Kidney (tissue), 14 donors: ENCODE results near the gene ACAP3. TPM values are rescaled to one million over a fixed set of nuclear protein-coding genes. Genes with fewer than 3 reads are reported as not detected.

ENCODE experiments used
- DNase-seq, 5 donors: peaks; one replicate each; pipeline ENCODE4 v3.0.0-alpha.2; 2013 to 2020
- FAIRE-seq: peaks from 2 replicates; lab custom pipeline; 2012; peaks lifted over from hg19 to GRCh38; lab: Jason Lieb, UNC
- H3K27ac ChIP-seq, 2 donors: one replicate each; pipeline ENCODE4 v1.7.0; 2013; ENCODE audit warnings: low read depth in 2 of 2, low read length in 2 of 2, inconsistent platforms in 1 of 2
- H3K27me3 ChIP-seq: one replicate; pipeline ENCODE4 v1.7.1; 2013; ENCODE audit warnings: low read length, inconsistent platforms; ENCODE audit not compliant: control insufficient read depth, insufficient read depth
- H3K36me3 ChIP-seq, 3 donors: one replicate each; pipeline versions ENCODE4 v1.7.0 to v1.7.1; 2013; ENCODE audit warnings: low read length in 3 of 3, control low read depth in 1 of 3, inconsistent platforms in 1 of 3; ENCODE audit not compliant: insufficient read depth in 3 of 3, control insufficient read depth in 2 of 3
- H3K4me1 ChIP-seq, 3 donors: one replicate each; pipeline versions ENCODE4 v1.7.0 to v1.7.1; 2013; ENCODE audit warnings: low read length in 3 of 3, inconsistent platforms in 1 of 3, low read depth in 1 of 3; ENCODE audit not compliant: control insufficient read depth in 2 of 3, insufficient read depth in 2 of 3
- H3K4me3 ChIP-seq, 3 donors: one replicate each; pipeline versions ENCODE4 v1.7.0 to v1.8.1; 2013; ENCODE audit warnings: low read length in 3 of 3, control low read depth in 1 of 3, inconsistent platforms in 1 of 3
- H3K9ac ChIP-seq, 3 donors: one replicate each; pipeline versions ENCODE4 v1.7.0 to v1.7.1; 2013; ENCODE audit warnings: low read length in 3 of 3, control low read depth in 1 of 3, inconsistent platforms in 1 of 3
- H3K9me3 ChIP-seq, 3 donors: one replicate each; pipeline versions ENCODE4 v1.7.0 to v1.7.1; 2013; ENCODE audit warnings: low read length in 3 of 3, control low read depth in 1 of 3, inconsistent platforms in 1 of 3; ENCODE audit not compliant: control insufficient read depth in 2 of 3, insufficient read depth in 1 of 3
- intact Hi-C: fragments of 100-400 bp; cut with DNase I; formaldehyde crosslinking; loops from one replicate; pipeline ENCODE4 v1.11.1; 2022
- polyA plus RNA-seq: library from polyadenylated mRNA; stranded (reverse); fragments of 350-450 nt; fragmentation: Illumina TruSeq; extraction: RNeasy Lipid Tissue Mini Kit (QIAGEN cat#74804); gene quantifications from one replicate; pipeline ENCODE4 v1.2.3, GENCODE V29; 2014; ENCODE audit warnings: low read depth, low replicate concordance; ENCODE audit not compliant: insufficient read depth
- total RNA-seq: library from RNA; stranded (reverse); fragmentation: NEBNext Ultra II Directional; extraction: Animal tissue kit (Norgen Biotek cat#: 25700); gene quantifications from one replicate; pipeline ENCODE4 v1.2.1, GENCODE V29; 2021
- TF ChIP-seq, protein P1 (sequence below): IDR thresholded peaks from 3 replicates; pipeline ENCODE4 v1.5.1; 2012; ENCODE audit warnings: mild to moderate bottlenecking, moderate library complexity, borderline replicate concordance; ENCODE audit not compliant: insufficient read depth; ENCODE audit errors: extremely low read depth
- donor health status: control.
- donor health status: control.
- donor health status: control.
- donor health status: control.
- donor health status: control.
- donor health status: DM: yes; HTN: yes; CAD: no.
- donor health status: Normal renal cell carcinoma (clear cell type).

Gene ACAP3
- total and polyA plus RNA-seq, 2 donors from 2014 or later, result 15.9 to 39.5 TPM

DNA sequence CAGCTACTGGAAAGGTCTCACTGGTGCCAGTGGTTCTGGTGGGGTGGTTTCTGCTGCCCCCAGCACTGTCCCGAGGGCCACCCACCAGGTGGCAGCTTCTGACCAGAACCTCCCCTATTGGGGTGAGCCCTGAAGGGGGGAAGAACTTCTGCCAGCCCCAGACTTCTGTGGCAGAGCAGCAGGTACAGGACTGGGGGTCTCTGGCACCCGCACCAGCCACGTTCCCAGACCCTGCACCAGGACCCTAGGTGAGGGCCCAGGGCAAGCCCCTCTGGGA lies 2.3 kb upstream of the ACAP3 start:
- no peak for FAIRE-seq
- Histone ChIP-seq H3K36me3 (peaks cover 0 to 15% (median 11%) of the 10 kb centered on the region in 3 donors), H3K9ac (no peak overlapping the region), H3K9me3 (no peaks in the 10 kb centered on the region), H3K27me3 (no peaks in the 10 kb centered on the region), H3K4me3 (no peak overlapping the region), H3K4me1 (peaks cover 0 to 28% (median 12%) of the 10 kb centered on the region in 3 donors), H3K27ac (no peak overlapping the region)
- DNase-seq, result no peak
- TF ChIP-seq, protein P1, sequence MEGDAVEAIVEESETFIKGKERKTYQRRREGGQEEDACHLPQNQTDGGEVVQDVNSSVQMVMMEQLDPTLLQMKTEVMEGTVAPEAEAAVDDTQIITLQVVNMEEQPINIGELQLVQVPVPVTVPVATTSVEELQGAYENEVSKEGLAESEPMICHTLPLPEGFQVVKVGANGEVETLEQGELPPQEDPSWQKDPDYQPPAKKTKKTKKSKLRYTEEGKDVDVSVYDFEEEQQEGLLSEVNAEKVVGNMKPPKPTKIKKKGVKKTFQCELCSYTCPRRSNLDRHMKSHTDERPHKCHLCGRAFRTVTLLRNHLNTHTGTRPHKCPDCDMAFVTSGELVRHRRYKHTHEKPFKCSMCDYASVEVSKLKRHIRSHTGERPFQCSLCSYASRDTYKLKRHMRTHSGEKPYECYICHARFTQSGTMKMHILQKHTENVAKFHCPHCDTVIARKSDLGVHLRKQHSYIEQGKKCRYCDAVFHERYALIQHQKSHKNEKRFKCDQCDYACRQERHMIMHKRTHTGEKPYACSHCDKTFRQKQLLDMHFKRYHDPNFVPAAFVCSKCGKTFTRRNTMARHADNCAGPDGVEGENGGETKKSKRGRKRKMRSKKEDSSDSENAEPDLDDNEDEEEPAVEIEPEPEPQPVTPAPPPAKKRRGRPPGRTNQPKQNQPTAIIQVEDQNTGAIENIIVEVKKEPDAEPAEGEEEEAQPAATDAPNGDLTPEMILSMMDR, result no peak
- intact Hi-C loops, result no loop called here

DNA sequence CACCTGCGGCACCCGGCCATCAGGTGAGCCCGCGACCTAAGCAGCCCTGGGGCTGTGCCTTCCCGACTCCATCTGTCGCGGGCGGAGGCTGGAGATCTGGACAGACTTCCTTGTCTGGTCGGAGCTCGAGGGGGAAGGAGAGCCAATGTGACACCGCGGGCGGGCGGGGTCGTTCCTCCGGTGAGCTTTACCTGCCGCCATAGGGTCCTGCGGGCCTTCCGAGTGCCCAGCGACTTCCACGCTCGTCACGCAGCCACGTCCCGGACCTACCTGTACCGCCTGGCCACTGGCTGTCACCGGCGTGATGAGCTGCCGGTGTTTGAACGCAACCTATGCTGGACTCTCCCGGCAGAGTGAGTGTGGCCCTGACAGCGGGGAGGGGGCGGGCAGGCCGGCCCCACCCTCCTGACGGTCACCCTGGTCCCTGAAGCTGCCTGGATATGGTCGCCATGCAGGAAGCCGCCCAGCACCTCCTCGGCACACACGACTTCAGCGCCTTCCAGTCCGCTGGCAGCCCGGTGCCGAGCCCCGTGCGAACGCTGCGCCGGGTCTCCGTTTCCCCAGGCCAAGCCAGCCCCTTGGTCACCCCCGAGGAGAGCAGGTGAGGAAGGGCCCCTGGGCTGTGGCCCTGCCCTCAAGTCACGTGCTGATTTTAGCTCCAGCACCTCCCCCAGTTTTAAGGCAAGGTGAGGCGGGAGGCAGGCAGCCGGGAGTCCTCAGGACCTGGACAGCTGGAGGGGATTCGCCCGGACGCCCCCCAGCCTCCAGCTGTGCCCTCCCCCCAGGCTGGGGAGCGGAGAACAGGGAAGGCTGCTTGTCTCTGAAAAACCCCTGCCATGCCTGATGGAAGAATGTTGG lies 1.8 kb upstream of the ACAP3 start:
- TF ChIP-seq, protein P1, result no peak
- peak in 2 of 5 donors; percentile 32 to 74 for DNase-seq
- Histone ChIP-seq H3K36me3 (peaks cover 0 to 10% (median 7%) of the 10 kb centered on the region in 3 donors), H3K4me1 (peaks cover 0 to 33% (median 12%) of the 10 kb centered on the region in 3 donors), H3K4me3 (peak overlapping the region; percentile 6 to 64 (median 45)), H3K27ac (no peak overlapping the region), H3K9me3 (no peaks in the 10 kb centered on the region), H3K9ac (peak overlapping the region in 1 of 3 donors; percentile 80), H3K27me3 (no peaks in the 10 kb centered on the region)
- intact Hi-C loops, result no loop called here
- FAIRE-seq, result no peak

DNA sequence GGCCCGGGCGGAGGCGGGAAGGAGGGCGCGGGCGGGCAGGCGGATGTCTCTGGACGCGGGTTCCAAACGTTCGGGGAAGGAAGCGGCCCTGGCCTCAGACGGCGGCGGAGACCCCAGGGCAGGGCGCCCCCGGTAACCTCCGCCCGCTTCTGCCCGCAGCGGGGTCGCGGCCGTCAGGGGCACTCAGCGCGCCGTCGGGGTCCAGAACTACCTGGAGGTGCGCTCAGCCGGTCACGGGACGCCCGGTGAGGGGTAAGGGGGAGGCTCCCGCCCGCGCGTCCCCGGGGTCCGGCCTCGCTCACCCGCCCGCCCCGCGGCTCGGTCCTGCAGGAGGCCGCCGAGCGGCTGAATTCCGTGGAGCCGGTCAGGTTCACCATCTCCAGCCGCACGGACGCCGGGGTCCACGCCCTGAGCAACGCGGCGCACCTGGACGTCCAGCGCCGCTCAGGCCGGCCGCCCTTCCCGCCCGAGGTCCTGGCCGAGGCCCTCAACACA lies 1.1 kb upstream of the ACAP3 start:
- no peaks in the 10 kb centered on the region for H3K27me3 ChIP-seq
- H3K4me3 ChIP-seq, result peak overlapping the region; percentile 26 to 64 (median 45)
- no peaks in the 10 kb centered on the region for H3K9me3 ChIP-seq
- intact Hi-C loops, result no loop called here
- peak overlapping the region in 2 of 3 donors; percentile 32 to 80 for H3K9ac ChIP-seq
- peaks cover 0 to 36% (median 12%) of the 10 kb centered on the region in 3 donors for H3K4me1 ChIP-seq
- FAIRE-seq, result no peak
- peak overlapping the region; percentile 85 to 89 for H3K27ac ChIP-seq
- H3K36me3 ChIP-seq, result peaks cover 0 to 7% (median 6%) of the 10 kb centered on the region in 3 donors
- TF ChIP-seq, protein P1, result no peak
- DNase-seq, result peak in 1 of 5 donors; percentile 90
